BJ (cell line): ENCODE measurements around the gene CTDNEP1. TPM values are rescaled to one million over a fixed set of nuclear protein-coding genes. Genes with fewer than 3 reads are reported as not detected.

ENCODE experiments used
- CTCF ChIA-PET: fragments of 350-600 bp; formaldehyde crosslinking; extraction: SDS; loops from one replicate; lab custom pipeline; 2021; ENCODE audit warnings: antibody characterized with exemption, inconsistent platforms; lab: Yijun Ruan, JAX
- POLR2A ChIA-PET: fragments of 300-600 bp; sonication (Branson Sonifier 250); formaldehyde crosslinking; extraction: SDS; loops from one replicate; lab custom pipeline; 2021; ENCODE audit warnings: antibody characterized with exemption; lab: Charles Lee
- DNase-seq: peaks from one replicate; pipeline ENCODE4 v3.0.0-alpha.2; 2011; ENCODE audit warnings: low read depth
- H3K27me3 ChIP-seq: 2 replicates; pipeline ENCODE4 v1.6.0; 2011; ENCODE audit warnings: low read length; ENCODE audit not compliant: control insufficient read depth, insufficient read depth
- H3K36me3 ChIP-seq: 2 replicates; pipeline ENCODE4 v1.5.1; 2011; ENCODE audit warnings: low read length; ENCODE audit not compliant: control insufficient read depth, insufficient read depth
- H3K4me3 ChIP-seq: 2 replicates; pipeline ENCODE4 v1.5.1; 2011; ENCODE audit warnings: low read depth, mild to moderate bottlenecking, control low read depth, low read length
- polyA plus RNA-seq: library from polyadenylated mRNA; depleted of rRNA; stranded (reverse); fragments of >200 nt; gene quantifications from 2 replicates; pipeline ENCODE4 v1.2.3, GENCODE V29; 2011
- TF ChIP-seq, protein P1 (sequence below): IDR thresholded peaks from 2 replicates; pipeline ENCODE4 v1.5.1; 2011; ENCODE audit warnings: low read depth, mild to moderate bottlenecking, control low read depth, inconsistent platforms, low read length, moderate library complexity; ENCODE audit not compliant: insufficient read depth

The CTDNEP1 gene
- polyA plus RNA-seq, 1 experiment, result 129 TPM

DNA sequence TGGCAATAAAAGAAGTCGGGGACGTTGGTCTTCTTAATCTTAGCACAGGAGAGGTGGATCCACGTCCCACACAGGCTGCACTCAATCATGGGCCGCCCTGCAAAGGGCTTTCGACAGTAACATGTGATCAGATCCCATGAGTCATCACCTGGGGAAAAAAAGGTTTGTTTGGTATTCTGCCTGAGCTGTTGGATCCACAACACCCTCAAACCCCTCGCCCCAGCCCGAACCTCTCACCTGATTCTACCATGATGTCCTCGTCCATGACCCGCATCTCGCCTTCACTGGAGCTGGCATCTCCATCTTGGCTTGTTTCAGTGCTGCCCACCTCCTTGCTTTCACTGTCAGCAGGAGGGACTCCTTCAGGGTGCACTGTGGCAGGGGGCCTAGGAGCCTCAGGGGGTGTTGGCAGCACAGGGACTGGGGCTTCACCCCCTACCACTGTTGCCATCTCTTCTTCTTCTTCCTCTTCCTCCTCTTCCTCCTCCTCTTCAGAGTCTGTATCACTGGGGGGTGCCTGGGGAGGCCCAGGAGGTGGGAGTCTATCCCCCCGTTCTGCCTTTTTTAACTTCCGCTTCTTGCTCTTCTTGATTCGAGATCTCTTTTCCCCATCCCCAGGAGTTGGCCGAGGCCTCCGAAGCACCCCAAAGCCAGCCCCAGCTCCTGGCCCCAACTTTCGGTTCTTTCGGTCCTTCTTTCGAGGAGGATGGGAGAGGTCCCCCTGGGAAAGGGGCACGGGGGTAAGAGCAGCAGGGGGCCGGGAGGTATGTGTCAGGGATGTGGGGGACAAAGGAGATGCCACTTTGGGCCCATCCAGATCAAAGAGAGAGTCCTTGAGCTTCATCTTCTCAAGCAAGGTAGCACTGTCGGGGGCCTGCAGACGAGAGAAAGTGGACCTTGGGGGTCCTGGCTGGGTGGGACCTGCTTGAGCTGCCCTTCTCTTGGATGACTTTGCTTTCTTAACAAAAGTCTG, 15.6 kb downstream of the CTDNEP1 start:
- no peak overlapping the region for H3K4me3 ChIP-seq
- TF ChIP-seq, protein P1, sequence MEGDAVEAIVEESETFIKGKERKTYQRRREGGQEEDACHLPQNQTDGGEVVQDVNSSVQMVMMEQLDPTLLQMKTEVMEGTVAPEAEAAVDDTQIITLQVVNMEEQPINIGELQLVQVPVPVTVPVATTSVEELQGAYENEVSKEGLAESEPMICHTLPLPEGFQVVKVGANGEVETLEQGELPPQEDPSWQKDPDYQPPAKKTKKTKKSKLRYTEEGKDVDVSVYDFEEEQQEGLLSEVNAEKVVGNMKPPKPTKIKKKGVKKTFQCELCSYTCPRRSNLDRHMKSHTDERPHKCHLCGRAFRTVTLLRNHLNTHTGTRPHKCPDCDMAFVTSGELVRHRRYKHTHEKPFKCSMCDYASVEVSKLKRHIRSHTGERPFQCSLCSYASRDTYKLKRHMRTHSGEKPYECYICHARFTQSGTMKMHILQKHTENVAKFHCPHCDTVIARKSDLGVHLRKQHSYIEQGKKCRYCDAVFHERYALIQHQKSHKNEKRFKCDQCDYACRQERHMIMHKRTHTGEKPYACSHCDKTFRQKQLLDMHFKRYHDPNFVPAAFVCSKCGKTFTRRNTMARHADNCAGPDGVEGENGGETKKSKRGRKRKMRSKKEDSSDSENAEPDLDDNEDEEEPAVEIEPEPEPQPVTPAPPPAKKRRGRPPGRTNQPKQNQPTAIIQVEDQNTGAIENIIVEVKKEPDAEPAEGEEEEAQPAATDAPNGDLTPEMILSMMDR, result no peak
- POLR2A ChIA-PET, result no interaction called here
- DNase-seq, result no peak
- H3K36me3 ChIP-seq, result peaks cover 15% of the 10 kb centered on the region
- CTCF ChIA-PET, result interaction anchor here (1.1 to 2.1 kb wide), 2 partner anchors 15 to 325 kb away, joined by 4 to 6 read pairs; no protein-coding TSS in a partner anchor
- H3K27me3 ChIP-seq, result no peaks in the 10 kb centered on the region

- ChIA-PET POLR2A (interaction anchor here (0.6 kb wide), 1 partner anchor 361 kb away, joined by 3 read pairs; no protein-coding TSS in a partner anchor), CTCF (interaction anchor here (0.6 to 2.1 kb wide), 3 partner anchors 13 to 20 kb away, joined by 3 to 6 read pairs (median 3); partner anchors contain the start of gene CTDNEP1)
- H3K27me3 ChIP-seq, result no peaks in the 10 kb centered on the region
- TF ChIP-seq, protein P1, result no peak
- peak within 1 kb of the TSS; percentile 80 for H3K4me3 ChIP-seq
- H3K36me3 ChIP-seq, result peaks cover 18% of the 10 kb centered on the region
- DNase-seq, result peak; percentile 59
Measured at GRCh38 chr17:7234083-7234951, 17.2 kb downstream of the CTDNEP1 start, which contains the start of gene DVL2. Gene DVL2 (minus strand): TSS chr17:7234517. CDS start chr17:7234262, 255 bp downstream.

GRCh38 chr17:7233701-7234082, 17.8 kb downstream of the CTDNEP1 start:
- H3K27me3 ChIP-seq, result no peaks in the 10 kb centered on the region
- no peak for DNase-seq
- TF ChIP-seq, protein P1, result no peak
- peaks cover 23% of the 10 kb centered on the region for H3K36me3 ChIP-seq
- H3K4me3 ChIP-seq, result peak overlapping the region; percentile 80
- CTCF ChIA-PET, result interaction anchor here (1.4 kb wide), 1 partner anchor 19 kb away, joined by 3 read pairs; no protein-coding TSS in a partner anchor
- POLR2A ChIA-PET, result no interaction called here

GRCh38 chr17:7232114-7232513, 19.4 kb downstream of the CTDNEP1 start:
- ChIA-PET CTCF (interaction anchor here (0.7 kb wide), 1 partner anchor 10 kb away, joined by 3 read pairs; no protein-coding TSS in a partner anchor), POLR2A (interaction anchor here (0.6 kb wide), 1 partner anchor 10 kb away, joined by 4 read pairs; no protein-coding TSS in a partner anchor)
- Histone ChIP-seq H3K36me3 (peaks cover 29% of the 10 kb centered on the region), H3K27me3 (no peaks in the 10 kb centered on the region), H3K4me3 (no peak overlapping the region)
- no peak for DNase-seq
- TF ChIP-seq, protein P1, result no peak
